ENCODE measurements around the gene MRPS9.

Gene MRPS9

GRCh38 chr2:105144152-105144940 is 106.5 kb downstream of the MRPS9 start:
- no peak overlapping the region for H3K4me3 ChIP-seq (ENCODE audit: low read depth, low read length)
- no peak for DNase-seq (ENCODE audit: low read depth)
- no peak for TF ChIP-seq CTCF (conservative IDR thresholded peaks at IDR 0.05; ENCODE audit: low read depth, low read length)

- DNase-seq (ENCODE audit: low read depth) = no peak
- no peak overlapping the region for H3K4me3 ChIP-seq (ENCODE audit: low read depth, low read length)
- no peak for TF ChIP-seq CTCF (conservative IDR thresholded peaks at IDR 0.05; ENCODE audit: low read depth, low read length)
Observed at GRCh38 chr2:105144941-105145300, 107.1 kb downstream of the MRPS9 start.

- no peak for TF ChIP-seq CTCF (conservative IDR thresholded peaks at IDR 0.05; ENCODE audit: low read depth, low read length)
Observed at GRCh38 chr2:105149272-105149671, 111.4 kb downstream of the MRPS9 start.

More at GRCh38 chr2:105149272-105149671, 111.4 kb downstream of the MRPS9 start:
- no peak overlapping the region for H3K4me3 ChIP-seq (ENCODE audit: low read depth, low read length)
- DNase-seq (ENCODE audit: low read depth) = no peak
